H9 (cell line): ENCODE results near the gene PPP1R9A. TPM values are rescaled to one million over a fixed set of nuclear protein-coding genes. Genes with fewer than 3 reads are reported as not detected.

Source experiments
- DNase-seq: peaks from one replicate; pipeline ENCODE4 v3.0.0-alpha.2; 2017
- H2AFZ ChIP-seq: one replicate; pipeline ENCODE4 v1.6.1; 2013; ENCODE audit warnings: mild to moderate bottlenecking, low read length, control low read depth, moderate library complexity
- H2AK5ac ChIP-seq: 2 replicates; pipeline ENCODE4 v1.6.1; 2013; ENCODE audit warnings: low read length, control low read depth, mixed read lengths; ENCODE audit not compliant: insufficient read length
- H2BK120ac ChIP-seq: one replicate; pipeline ENCODE4 v1.6.1; 2013; ENCODE audit warnings: low read depth, mild to moderate bottlenecking, low read length, control low read depth, inconsistent platforms; ENCODE audit not compliant: poor library complexity, severe bottlenecking
- H2BK12ac ChIP-seq: 2 replicates; pipeline ENCODE4 v1.6.1; 2013; ENCODE audit warnings: low read length, control low read depth, mixed read lengths, low read depth; ENCODE audit not compliant: insufficient read length
- H2BK15ac ChIP-seq: 2 replicates; pipeline ENCODE4 v1.6.1; 2013; ENCODE audit warnings: low read depth, low read length, control low read depth
- H2BK20ac ChIP-seq: one replicate; pipeline ENCODE4 v1.6.1; 2013; ENCODE audit warnings: low read depth, mild to moderate bottlenecking, low read length, control low read depth, inconsistent platforms; ENCODE audit not compliant: poor library complexity, severe bottlenecking
- H2BK5ac ChIP-seq: 2 replicates; pipeline ENCODE4 v1.6.1; 2013; ENCODE audit warnings: low read length, control low read depth, mixed read lengths; ENCODE audit not compliant: insufficient read length
- H3K14ac ChIP-seq: 2 replicates; pipeline ENCODE4 v1.6.1; 2013; ENCODE audit warnings: low read length, control low read depth; ENCODE audit not compliant: insufficient read depth
- H3K18ac ChIP-seq: 2 replicates; pipeline ENCODE4 v1.6.1; 2013; ENCODE audit warnings: low read depth, mild to moderate bottlenecking, mixed read lengths, low read length, control low read depth; ENCODE audit not compliant: insufficient read length
- H3K23ac ChIP-seq: 2 replicates; pipeline ENCODE4 v1.6.1; 2013; ENCODE audit warnings: low read length, control low read depth, mixed read lengths, low read depth; ENCODE audit not compliant: insufficient read length
- H3K23me2 ChIP-seq: 2 replicates; pipeline ENCODE4 v1.6.1; 2013; ENCODE audit warnings: low read depth, mild to moderate bottlenecking, mixed read lengths, low read length, control low read depth; ENCODE audit not compliant: insufficient read length, poor library complexity, severe bottlenecking
- H3K27ac ChIP-seq: 2 replicates; pipeline ENCODE4 v1.5.1; 2013; ENCODE audit warnings: low read length, control low read depth, mixed read lengths, low read depth; ENCODE audit not compliant: insufficient read length
- H3K27me3 ChIP-seq: 2 replicates; pipeline ENCODE4 v1.6.1; 2013; ENCODE audit warnings: low read length, control low read depth, inconsistent platforms; ENCODE audit not compliant: insufficient read depth
- H3K4ac ChIP-seq: 2 replicates; pipeline ENCODE4 v1.6.1; 2013; ENCODE audit warnings: low read depth, mild to moderate bottlenecking, control low read depth, inconsistent platforms, low read length, moderate library complexity
- H3K4me1 ChIP-seq: 2 replicates; pipeline ENCODE4 v1.6.1; 2013; ENCODE audit warnings: low read length, control low read depth, inconsistent platforms; ENCODE audit not compliant: insufficient read depth
- H3K4me2 ChIP-seq: 2 replicates; pipeline ENCODE4 v1.6.1; 2013; ENCODE audit warnings: low read length, control low read depth, mixed read lengths; ENCODE audit not compliant: insufficient read length, insufficient read depth
- H3K56ac ChIP-seq: 2 replicates; pipeline ENCODE4 v1.6.1; 2013; ENCODE audit warnings: low read depth, mild to moderate bottlenecking, mixed read lengths, low read length, control low read depth; ENCODE audit not compliant: insufficient read length
- H3K79me1 ChIP-seq: 2 replicates; pipeline ENCODE4 v1.6.1; 2013; ENCODE audit warnings: low read depth, mild to moderate bottlenecking, moderate library complexity, low read length, control low read depth, inconsistent platforms; ENCODE audit not compliant: insufficient read depth, poor library complexity, severe bottlenecking
- H3K79me2 ChIP-seq: 2 replicates; pipeline ENCODE4 v1.6.1; 2013; ENCODE audit warnings: low read length, control low read depth, inconsistent platforms; ENCODE audit not compliant: insufficient read depth
- H3K9ac ChIP-seq: 2 replicates; pipeline ENCODE4 v1.6.1; 2013; ENCODE audit warnings: low read length, control low read depth, mixed read lengths; ENCODE audit not compliant: insufficient read length; ENCODE audit errors: extremely low read depth
- H3K9me3 ChIP-seq: one replicate; pipeline ENCODE4 v1.6.1; 2013; ENCODE audit warnings: low read depth, low read length, inconsistent platforms; ENCODE audit not compliant: control insufficient read depth
- H3T11ph ChIP-seq: one replicate; pipeline ENCODE4 v1.6.1; 2013; ENCODE audit warnings: mild to moderate bottlenecking, low read length, control low read depth, inconsistent platforms
- H4K20me1 ChIP-seq: one replicate; pipeline ENCODE4 v1.6.1; 2013; ENCODE audit not compliant: control insufficient read depth, insufficient read length, insufficient read depth
- H4K5ac ChIP-seq: 2 replicates; pipeline ENCODE4 v1.6.1; 2013; ENCODE audit warnings: low read depth, mild to moderate bottlenecking, mixed read lengths, low read length, control low read depth; ENCODE audit not compliant: insufficient read length
- H4K8ac ChIP-seq: replicated peaks from 2 replicates; pipeline ENCODE4 v1.6.1; 2013; ENCODE audit warnings: low read length, control low read depth, mixed read lengths, low read depth; ENCODE audit not compliant: insufficient read length
- H4K91ac ChIP-seq: 2 replicates; pipeline ENCODE4 v1.6.1; 2013; ENCODE audit warnings: low read depth, mild to moderate bottlenecking, moderate library complexity, mixed read lengths, low read length, control low read depth; ENCODE audit not compliant: insufficient read length
- H3K27ac Mint-ChIP-seq, 3 experiments: 2 replicates in 2 of 3; 3 replicates in 1 of 3; pipeline ENCODE4 v1.8.0; 2020 to 2021; ENCODE audit warnings: mixed read lengths in 3 of 3, mild to moderate bottlenecking in 1 of 3, moderate library complexity in 1 of 3
- H3K27me3 Mint-ChIP-seq: 2 replicates; pipeline ENCODE4 v1.8.0; 2021; ENCODE audit warnings: low read depth, mild to moderate bottlenecking, moderate library complexity, mixed read lengths
- H3K36me3 Mint-ChIP-seq, 3 experiments: 2 replicates in 2 of 3; 3 replicates in 1 of 3; pipeline ENCODE4 v1.8.0; 2020 to 2021; ENCODE audit warnings: low read depth in 3 of 3, mixed read lengths in 3 of 3; ENCODE audit not compliant: insufficient read depth in 1 of 3
- H3K4me1 Mint-ChIP-seq, 2 experiments: 2 replicates each; pipeline ENCODE4 v1.8.0; 2020; ENCODE audit warnings: mixed read lengths in 2 of 2
- H3K4me3 Mint-ChIP-seq, 2 experiments: 2 replicates in 1 of 2; 3 replicates in 1 of 2; pipeline ENCODE4 v1.8.0; 2020 to 2021; ENCODE audit warnings: mild to moderate bottlenecking in 2 of 2, mixed read lengths in 2 of 2, moderate library complexity in 1 of 2
- H3K9me3 Mint-ChIP-seq, 2 experiments: 2 replicates in 1 of 2; 3 replicates in 1 of 2; pipeline ENCODE4 v1.8.0; 2020; ENCODE audit warnings: mild to moderate bottlenecking in 2 of 2, mixed read lengths in 2 of 2, moderate library complexity in 1 of 2
- CTCF ChIP-seq: fragments of 200-600 bp; sonication (generic); conservative IDR thresholded peaks from 3 replicates; pipeline ENCODE4 v1.8.0; 2021; ENCODE audit warnings: antibody characterized with exemption, mild to moderate bottlenecking
- WGBS: extraction: QIAGEN DNeasy Blood & Tissue Kit; methylation state at CpG from one replicate; pipeline ENCODE4 v1.1.7; 2013; ENCODE audit warnings: missing lambda C conversion rate, low lambda C conversion rate, mixed read lengths; ENCODE audit not compliant: insufficient read length; ENCODE audit errors: extremely low coverage; 5-methylcytosine and 5-hydroxymethylcytosine counted together
- total RNA-seq: library from RNA; stranded (reverse); gene quantifications from 2 replicates; pipeline ENCODE4 v1.2.1, GENCODE V29; 2021

The PPP1R9A gene
- total RNA-seq, 1 experiment from 2014 or later = 17.0 TPM

- Histone ChIP-seq H3K14ac (no peak overlapping the region), H3T11ph (no peak overlapping the region), H3K23ac (no peak overlapping the region), H2BK20ac (no peak overlapping the region), H4K8ac (no peak overlapping the region), H3K4ac (no peak overlapping the region), H2AFZ (no peak overlapping the region), H3K9ac (no peak overlapping the region), H3K79me2 (no peaks in the 10 kb centered on the region), H3K27me3 (no peaks in the 10 kb centered on the region), H3K23me2 (no peaks in the 10 kb centered on the region), H2AK5ac (no peak overlapping the region), H4K20me1 (no peaks in the 10 kb centered on the region), H4K5ac (no peak overlapping the region), H3K79me1 (no peaks in the 10 kb centered on the region), H2BK120ac (no peak overlapping the region), H3K4me2 (no peak overlapping the region), H3K4me1 (no peaks in the 10 kb centered on the region), H3K27ac (no peak overlapping the region), H3K18ac (no peak overlapping the region), H2BK12ac (no peak overlapping the region), H4K91ac (no peak overlapping the region), H3K9me3 (no peaks in the 10 kb centered on the region), H2BK5ac (no peak overlapping the region), H3K56ac (no peak overlapping the region), H2BK15ac (no peak overlapping the region)
- DNase-seq = no peak
- H3K4me3 Mint-ChIP-seq = no peak overlapping the region
- no peaks in the 10 kb centered on the region for H3K9me3 Mint-ChIP-seq
- no CpG with 5 or more reads among the region's 1 CpG for WGBS
- peaks cover 0 to 10% (median 0%) of the 10 kb centered on the region in 3 experiments; a peak in 3 of 7 replicates for H3K36me3 Mint-ChIP-seq
- H3K27ac Mint-ChIP-seq = no peak overlapping the region
- H3K4me1 Mint-ChIP-seq = peaks cover 3 to 6% of the 10 kb centered on the region in 2 experiments
- no peak for TF ChIP-seq CTCF
- H3K27me3 Mint-ChIP-seq = no peaks in the 10 kb centered on the region
Observed at GRCh38 chr7:95251966-95252365, 344.6 kb downstream of the PPP1R9A start.
